Mesendoderm (in vitro differentiated cells): ENCODE data around the gene ULBP2.

Experiments used
- DNase-seq: peaks from one replicate; pipeline ENCODE4 v3.0.0; 2013
- H2AK5ac ChIP-seq: 2 replicates; pipeline ENCODE4 v1.6.1; 2013; ENCODE audit warnings: low read length, inconsistent platforms
- H2BK120ac ChIP-seq: 2 replicates; pipeline ENCODE4 v1.6.1; 2013; ENCODE audit warnings: low read depth, mild to moderate bottlenecking, low read length, moderate library complexity, mixed read lengths
- H2BK15ac ChIP-seq: replicated peaks from 2 replicates; pipeline ENCODE4 v1.6.1; 2013; ENCODE audit warnings: low read depth, mild to moderate bottlenecking, moderate library complexity
- H2BK5ac ChIP-seq: 2 replicates; pipeline ENCODE4 v1.6.1; 2013; ENCODE audit warnings: low read length, inconsistent platforms
- H3K18ac ChIP-seq: 2 replicates; pipeline ENCODE4 v1.6.1; 2013; ENCODE audit warnings: mild to moderate bottlenecking, low read length, mixed read lengths
- H3K23ac ChIP-seq: one replicate; pipeline ENCODE4 v1.6.1; 2013; ENCODE audit warnings: low read length
- H3K27ac ChIP-seq: 2 replicates; pipeline ENCODE4 v1.5.1; 2013; ENCODE audit warnings: low read depth, mild to moderate bottlenecking, inconsistent platforms, low read length, moderate library complexity
- H3K27me3 ChIP-seq: 2 replicates; pipeline ENCODE4 v1.6.1; 2013; ENCODE audit warnings: low read length, control low read depth, mild to moderate bottlenecking, inconsistent platforms; ENCODE audit not compliant: insufficient read depth, poor library complexity
- H3K36me3 ChIP-seq: 2 replicates; pipeline ENCODE4 v1.6.1; 2013; ENCODE audit warnings: low read length, inconsistent platforms; ENCODE audit not compliant: control insufficient read depth, insufficient read depth
- H3K4ac ChIP-seq: one replicate; pipeline ENCODE4 v1.6.1; 2013; ENCODE audit warnings: low read depth, mild to moderate bottlenecking, low read length, moderate library complexity
- H3K4me1 ChIP-seq: 2 replicates; pipeline ENCODE4 v1.6.1; 2013; ENCODE audit warnings: low read depth, low read length, inconsistent platforms; ENCODE audit not compliant: control insufficient read depth
- H3K4me2 ChIP-seq: 2 replicates; pipeline ENCODE4 v1.6.1; 2013; ENCODE audit warnings: low read length
- H3K4me3 ChIP-seq: 2 replicates; pipeline ENCODE4 v1.5.1; 2013; ENCODE audit warnings: mild to moderate bottlenecking, low read length
- H3K56ac ChIP-seq: one replicate; pipeline ENCODE4 v1.6.1; 2013; ENCODE audit warnings: low read length
- H3K79me1 ChIP-seq: 2 replicates; pipeline ENCODE4 v1.6.1; 2013; ENCODE audit warnings: low read length, inconsistent platforms
- H3K79me2 ChIP-seq: 2 replicates; pipeline ENCODE4 v1.6.1; 2013; ENCODE audit warnings: mild to moderate bottlenecking, low read length; ENCODE audit not compliant: control insufficient read depth, insufficient read depth
- H3K9ac ChIP-seq: 2 replicates; pipeline ENCODE4 v1.6.1; 2013; ENCODE audit warnings: low read length, inconsistent platforms
- H4K5ac ChIP-seq: one replicate; pipeline ENCODE4 v1.6.1; 2013; ENCODE audit warnings: low read length
- H4K8ac ChIP-seq: one replicate; pipeline ENCODE4 v1.6.1; 2013; ENCODE audit warnings: low read depth, mild to moderate bottlenecking, control low read depth, low read length, moderate library complexity
- WGBS: extraction: QIAGEN DNeasy Blood & Tissue Kit; methylation state at CpG from one replicate; pipeline ENCODE4 v1.1.7; 2013; ENCODE audit warnings: low lambda C conversion rate, missing lambda C conversion rate; ENCODE audit not compliant: insufficient coverage; ENCODE audit errors: extremely low coverage; 5-methylcytosine and 5-hydroxymethylcytosine counted together

ULBP2 gene

GRCh38 chr6:149984773-149985172, 43.0 kb downstream of the ULBP2 start:
- H3K36me3 ChIP-seq: no peaks in the 10 kb centered on the region
- peaks cover 65% of the 10 kb centered on the region for H3K27me3 ChIP-seq
- H3K18ac ChIP-seq: no peak overlapping the region
- H3K79me1 ChIP-seq: no peaks in the 10 kb centered on the region
- no peak overlapping the region for H3K4me3 ChIP-seq
- no peak overlapping the region for H2BK120ac ChIP-seq
- H3K56ac ChIP-seq: no peak overlapping the region
- H4K8ac ChIP-seq: no peak overlapping the region
- H3K4ac ChIP-seq: no peak overlapping the region
- H3K79me2 ChIP-seq: no peaks in the 10 kb centered on the region
- no CpG with 5 or more reads among the region's 5 CpGs for WGBS
- H3K27ac ChIP-seq: no peak overlapping the region
- H3K9ac ChIP-seq: no peak overlapping the region
- no peak overlapping the region for H4K5ac ChIP-seq
- no peak overlapping the region for H2AK5ac ChIP-seq
- no peak for DNase-seq
- H2BK15ac ChIP-seq: no peak overlapping the region
- H3K4me1 ChIP-seq: no peaks in the 10 kb centered on the region
- H3K4me2 ChIP-seq: no peak overlapping the region
- H3K23ac ChIP-seq: no peak overlapping the region
- no peak overlapping the region for H2BK5ac ChIP-seq

DNA sequence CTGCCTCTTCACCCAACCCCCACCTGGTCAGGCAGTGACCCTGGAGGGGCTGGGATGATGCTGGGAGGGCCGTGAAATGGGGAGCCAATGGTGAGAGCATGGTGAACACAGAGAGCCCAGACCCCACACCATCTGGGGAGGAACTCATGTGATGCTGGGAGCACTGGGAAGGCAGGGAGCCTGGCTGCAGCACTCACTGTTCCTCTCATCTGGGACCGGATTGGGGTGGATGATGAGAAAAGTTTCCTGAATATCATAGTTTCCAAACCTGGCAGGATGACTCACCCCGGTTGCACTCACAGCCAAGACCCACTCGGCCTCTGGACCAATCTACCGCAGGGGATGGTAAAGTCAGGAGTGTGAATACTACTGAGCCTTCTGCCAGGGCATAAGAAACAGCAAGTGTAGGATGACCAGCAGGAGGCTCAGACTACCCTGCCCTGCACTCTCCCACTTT, 43.7 kb downstream of the ULBP2 start:
- Histone ChIP-seq H4K5ac (no peak overlapping the region), H3K27me3 (peaks cover 72% of the 10 kb centered on the region), H3K4ac (no peak overlapping the region), H3K9ac (no peak overlapping the region), H3K56ac (no peak overlapping the region), H3K4me3 (no peak overlapping the region), H3K18ac (no peak overlapping the region), H3K23ac (no peak overlapping the region), H2BK120ac (no peak overlapping the region), H3K36me3 (no peaks in the 10 kb centered on the region), H2BK5ac (no peak overlapping the region), H3K79me1 (no peaks in the 10 kb centered on the region), H4K8ac (no peak overlapping the region), H2BK15ac (no peak overlapping the region), H3K79me2 (no peaks in the 10 kb centered on the region), H3K4me1 (no peaks in the 10 kb centered on the region), H2AK5ac (no peak overlapping the region), H3K27ac (no peak overlapping the region), H3K4me2 (no peak overlapping the region)
- no CpG with 5 or more reads among the region's 5 CpGs for WGBS
- DNase-seq: no peak

- WGBS: no CpG with 5 or more reads among the region's 2 CpGs
- H3K56ac ChIP-seq: no peak overlapping the region
- H4K5ac ChIP-seq: no peak overlapping the region
- peaks cover 75% of the 10 kb centered on the region for H3K27me3 ChIP-seq
- no peaks in the 10 kb centered on the region for H3K79me2 ChIP-seq
- no peak overlapping the region for H2BK120ac ChIP-seq
- no peak overlapping the region for H3K4me2 ChIP-seq
- no peak overlapping the region for H3K4ac ChIP-seq
- H3K27ac ChIP-seq: no peak overlapping the region
- H3K23ac ChIP-seq: no peak overlapping the region
- H3K4me1 ChIP-seq: no peaks in the 10 kb centered on the region
- H2BK5ac ChIP-seq: no peak overlapping the region
- no peak for DNase-seq
- H2BK15ac ChIP-seq: no peak overlapping the region
- no peak overlapping the region for H3K9ac ChIP-seq
- H3K79me1 ChIP-seq: no peaks in the 10 kb centered on the region
- no peak overlapping the region for H2AK5ac ChIP-seq
- H4K8ac ChIP-seq: no peak overlapping the region
- no peak overlapping the region for H3K4me3 ChIP-seq
- no peak overlapping the region for H3K18ac ChIP-seq
- H3K36me3 ChIP-seq: no peaks in the 10 kb centered on the region
Observed at GRCh38 chr6:149987602-149988107, 45.8 kb downstream of the ULBP2 start.

DNA sequence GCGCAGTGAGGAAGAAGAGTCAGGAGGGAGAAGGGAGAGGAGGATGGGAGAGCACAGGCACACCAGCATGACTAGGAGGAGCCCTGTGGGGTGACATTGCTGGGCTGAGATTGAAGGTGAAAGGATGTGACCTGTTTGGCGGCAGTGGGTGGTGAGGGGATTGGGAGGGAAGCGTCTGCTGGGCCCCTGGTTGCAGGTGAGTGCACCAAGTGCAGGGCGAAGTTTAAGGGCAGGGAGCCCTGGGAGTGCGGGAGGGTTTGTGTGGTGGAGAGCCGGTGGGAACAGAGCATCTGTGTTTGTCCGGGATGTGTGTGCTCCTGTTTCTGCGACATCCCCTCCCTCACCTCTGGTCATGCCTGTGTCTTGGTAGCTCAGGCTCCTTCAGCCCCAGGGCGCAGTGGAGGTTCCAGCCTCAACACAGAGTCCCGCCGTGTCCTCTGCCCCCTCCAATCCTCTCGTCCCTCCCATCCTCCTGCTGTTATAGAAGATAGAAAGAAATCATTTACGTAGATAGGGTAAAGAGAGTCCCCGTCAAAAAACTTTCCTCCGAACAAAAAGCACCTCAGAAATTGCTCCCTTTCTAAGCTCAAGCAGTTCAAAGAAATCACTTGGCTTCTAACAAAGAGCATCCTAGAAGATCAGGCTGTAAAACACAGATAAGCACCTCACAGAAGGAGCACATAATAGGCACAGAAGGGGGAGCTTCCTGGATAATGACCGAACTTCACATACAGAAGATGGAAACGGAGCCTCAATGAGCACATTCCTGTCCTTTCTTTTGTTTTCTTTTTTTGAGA, 46.9 kb downstream of the ULBP2 start:
- no peaks in the 10 kb centered on the region for H3K79me2 ChIP-seq
- no peaks in the 10 kb centered on the region for H3K4me1 ChIP-seq
- H2BK5ac ChIP-seq: no peak overlapping the region
- no peak overlapping the region for H3K56ac ChIP-seq
- DNase-seq: no peak
- no peak overlapping the region for H2BK120ac ChIP-seq
- H3K4me3 ChIP-seq: no peak overlapping the region
- H2AK5ac ChIP-seq: no peak overlapping the region
- H3K27ac ChIP-seq: no peak overlapping the region
- H3K18ac ChIP-seq: no peak overlapping the region
- H3K36me3 ChIP-seq: no peaks in the 10 kb centered on the region
- no peak overlapping the region for H4K5ac ChIP-seq
- no peaks in the 10 kb centered on the region for H3K79me1 ChIP-seq
- no peak overlapping the region for H4K8ac ChIP-seq
- H3K4ac ChIP-seq: no peak overlapping the region
- H2BK15ac ChIP-seq: no peak overlapping the region
- WGBS: no CpG with 5 or more reads among the region's 17 CpGs
- no peak overlapping the region for H3K4me2 ChIP-seq
- H3K9ac ChIP-seq: no peak overlapping the region
- H3K27me3 ChIP-seq: peaks cover 74% of the 10 kb centered on the region
- H3K23ac ChIP-seq: no peak overlapping the region

- no peak overlapping the region for H4K5ac ChIP-seq
- H3K27ac ChIP-seq: no peak overlapping the region
- no peak overlapping the region for H3K56ac ChIP-seq
- H3K79me2 ChIP-seq: no peaks in the 10 kb centered on the region
- no peaks in the 10 kb centered on the region for H3K79me1 ChIP-seq
- H2BK15ac ChIP-seq: no peak overlapping the region
- peaks cover 68% of the 10 kb centered on the region for H3K27me3 ChIP-seq
- DNase-seq: no peak
- no CpG with 5 or more reads among the region's 32 CpGs for WGBS
- no peak overlapping the region for H3K4ac ChIP-seq
- H3K18ac ChIP-seq: no peak overlapping the region
- no peak overlapping the region for H3K9ac ChIP-seq
- H3K4me2 ChIP-seq: no peak overlapping the region
- no peak overlapping the region for H2BK120ac ChIP-seq
- H3K36me3 ChIP-seq: no peaks in the 10 kb centered on the region
- H3K4me1 ChIP-seq: no peaks in the 10 kb centered on the region
- no peak overlapping the region for H4K8ac ChIP-seq
- no peak overlapping the region for H2BK5ac ChIP-seq
- no peak overlapping the region for H3K23ac ChIP-seq
- H2AK5ac ChIP-seq: no peak overlapping the region
- no peak overlapping the region for H3K4me3 ChIP-seq
Observed at GRCh38 chr6:149990212-149990660, 48.4 kb downstream of the ULBP2 start.
